Epithelial cell of proximal tubule (primary cell): Measurements from ENCODE around the gene HSF5. TPM values are rescaled to one million over a fixed set of nuclear protein-coding genes. Genes with fewer than 3 reads are reported as not detected.

Experiments used
- DNase-seq: peaks from one replicate; pipeline ENCODE4 v3.0.0-alpha.2; 2011; ENCODE audit warnings: low read depth
- H3K4me3 ChIP-seq: 2 replicates; pipeline ENCODE4 v1.5.1; 2011; ENCODE audit warnings: low read depth, mild to moderate bottlenecking, low read length
- total RNA-seq: library from RNA; depleted of rRNA; stranded (reverse); fragments of >200 nt; gene quantifications from 2 replicates; pipeline ENCODE4 v1.2.3, GENCODE V29; 2015
- TF ChIP-seq, protein P1 (sequence below): conservative IDR thresholded peaks from 2 replicates; pipeline ENCODE4 v1.5.1; 2012; ENCODE audit warnings: low read depth, mild to moderate bottlenecking, low read length

HSF5 gene
- total RNA-seq, 1 donor from 2014 or later, result 0.29 TPM

DNA sequence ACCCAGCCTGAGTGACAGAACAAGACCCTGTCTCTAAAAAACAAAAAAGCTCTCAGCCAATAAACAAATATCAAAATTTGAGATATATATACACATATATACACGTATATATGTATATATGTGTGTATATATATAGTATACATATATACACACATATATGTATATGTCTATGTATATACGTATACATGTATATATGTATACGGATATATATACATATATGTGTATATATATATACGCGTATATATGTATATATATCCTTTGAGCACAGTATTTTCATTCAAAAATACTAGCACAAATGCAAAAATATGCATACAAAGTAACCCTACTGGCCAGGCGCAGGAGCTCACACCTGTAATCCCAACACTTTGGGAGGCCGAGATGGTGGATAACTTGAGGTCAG, 13.2 kb upstream of the HSF5 start:
- no peak for DNase-seq
- TF ChIP-seq, protein P1, sequence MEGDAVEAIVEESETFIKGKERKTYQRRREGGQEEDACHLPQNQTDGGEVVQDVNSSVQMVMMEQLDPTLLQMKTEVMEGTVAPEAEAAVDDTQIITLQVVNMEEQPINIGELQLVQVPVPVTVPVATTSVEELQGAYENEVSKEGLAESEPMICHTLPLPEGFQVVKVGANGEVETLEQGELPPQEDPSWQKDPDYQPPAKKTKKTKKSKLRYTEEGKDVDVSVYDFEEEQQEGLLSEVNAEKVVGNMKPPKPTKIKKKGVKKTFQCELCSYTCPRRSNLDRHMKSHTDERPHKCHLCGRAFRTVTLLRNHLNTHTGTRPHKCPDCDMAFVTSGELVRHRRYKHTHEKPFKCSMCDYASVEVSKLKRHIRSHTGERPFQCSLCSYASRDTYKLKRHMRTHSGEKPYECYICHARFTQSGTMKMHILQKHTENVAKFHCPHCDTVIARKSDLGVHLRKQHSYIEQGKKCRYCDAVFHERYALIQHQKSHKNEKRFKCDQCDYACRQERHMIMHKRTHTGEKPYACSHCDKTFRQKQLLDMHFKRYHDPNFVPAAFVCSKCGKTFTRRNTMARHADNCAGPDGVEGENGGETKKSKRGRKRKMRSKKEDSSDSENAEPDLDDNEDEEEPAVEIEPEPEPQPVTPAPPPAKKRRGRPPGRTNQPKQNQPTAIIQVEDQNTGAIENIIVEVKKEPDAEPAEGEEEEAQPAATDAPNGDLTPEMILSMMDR, result no peak

DNA sequence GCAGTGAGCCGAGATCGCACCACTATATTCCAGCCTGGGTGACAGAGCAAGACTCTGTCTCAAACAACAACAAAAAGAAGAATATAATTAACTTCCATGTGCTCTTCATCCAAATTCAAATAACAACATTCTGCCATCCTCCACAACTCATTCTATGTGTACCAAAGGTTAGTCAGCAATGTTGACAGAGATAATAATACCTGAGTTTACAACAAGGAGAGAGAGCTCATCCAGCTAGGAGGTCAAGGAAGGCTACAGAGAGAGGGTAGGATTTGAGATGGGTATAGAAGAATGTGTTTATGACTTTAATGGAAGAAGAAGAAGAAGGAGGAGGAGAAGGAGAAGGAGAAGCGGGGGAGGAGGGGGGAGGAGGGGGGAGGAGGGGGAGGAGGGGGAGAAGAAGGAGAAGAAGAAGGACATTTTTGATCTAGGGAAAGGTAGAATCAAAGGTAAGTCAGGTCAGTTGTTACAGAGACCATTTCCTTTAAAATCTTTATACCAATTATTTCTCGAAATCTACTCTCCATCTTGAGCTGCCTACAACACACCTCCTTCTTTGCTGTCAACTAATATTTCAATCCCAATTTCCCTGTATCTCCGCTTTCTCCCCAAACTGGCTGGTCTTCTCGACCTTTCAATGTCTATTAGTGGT, 10.1 kb upstream of the HSF5 start:
- no peak overlapping the region for H3K4me3 ChIP-seq
- TF ChIP-seq, protein P1, result no peak
- DNase-seq, result no peak

More for the DNA sequence above, 13.2 kb upstream of the HSF5 start:
- H3K4me3 ChIP-seq, result no peak overlapping the region

DNA sequence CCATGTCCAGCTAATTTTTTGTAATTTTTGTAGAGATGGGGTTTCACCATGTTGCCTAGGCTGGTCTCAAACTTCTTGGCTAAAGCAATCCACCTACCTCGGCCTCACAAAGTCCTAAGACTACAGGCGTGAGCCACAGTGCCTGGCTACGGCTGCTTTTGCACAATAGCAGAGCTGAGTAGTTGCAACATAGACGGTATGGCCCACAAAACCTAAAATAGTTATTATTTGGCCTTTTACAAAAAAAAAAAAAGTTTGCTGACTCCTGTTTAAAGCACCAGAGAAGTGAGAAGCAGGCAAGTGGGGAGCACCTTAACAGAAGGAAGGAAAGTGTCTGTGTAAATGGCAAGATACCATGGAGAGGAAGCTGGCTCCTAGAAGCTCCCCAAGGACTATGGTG, 5.3 kb upstream of the HSF5 start:
- TF ChIP-seq, protein P1, result no peak

DNA sequence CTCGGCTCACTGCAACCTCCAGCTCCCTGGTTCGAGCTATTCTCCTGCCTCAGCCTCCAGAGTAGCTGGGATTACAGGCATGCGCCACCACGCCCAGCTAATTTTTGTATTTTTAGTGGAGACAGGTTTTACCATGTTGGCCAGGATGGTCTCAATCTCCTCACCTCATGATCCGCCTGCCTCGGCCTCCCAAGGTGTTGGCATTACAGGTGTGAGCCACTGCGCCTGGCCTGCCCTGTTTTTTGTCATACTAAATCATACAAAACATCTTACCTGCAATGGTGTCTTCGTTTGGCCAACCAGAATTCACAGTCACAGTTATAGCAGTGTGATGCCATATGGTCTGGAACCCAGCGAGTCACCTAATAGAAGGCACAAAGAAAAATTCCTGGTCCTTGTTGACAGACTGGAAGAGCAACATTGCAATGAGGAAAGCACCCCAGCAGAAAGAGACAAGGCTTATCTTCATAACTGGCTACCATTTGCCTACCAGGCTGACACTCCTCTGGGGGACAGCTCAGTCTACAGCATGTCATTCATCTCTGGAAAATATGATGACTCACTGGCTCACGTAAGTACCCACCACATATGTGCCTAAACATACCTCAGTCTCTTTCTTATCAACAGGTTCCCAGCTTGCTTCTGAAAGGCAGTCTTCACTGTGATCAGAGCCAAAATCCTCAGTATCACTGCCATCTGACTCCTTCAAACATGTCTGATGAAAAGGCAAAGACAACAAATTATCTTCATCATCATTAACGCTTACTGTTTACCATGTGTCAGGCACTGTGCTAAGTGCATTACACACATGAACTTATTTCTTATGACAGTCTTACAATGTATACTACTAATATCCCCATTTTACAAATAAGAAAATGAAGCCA, 4.3 kb upstream of the HSF5 start:
- DNase-seq, result no peak
- H3K4me3 ChIP-seq, result no peak overlapping the region
- TF ChIP-seq, protein P1, result no peak

More for the DNA sequence above, 5.3 kb upstream of the HSF5 start:
- H3K4me3 ChIP-seq, result no peak overlapping the region
- DNase-seq, result no peak

DNA sequence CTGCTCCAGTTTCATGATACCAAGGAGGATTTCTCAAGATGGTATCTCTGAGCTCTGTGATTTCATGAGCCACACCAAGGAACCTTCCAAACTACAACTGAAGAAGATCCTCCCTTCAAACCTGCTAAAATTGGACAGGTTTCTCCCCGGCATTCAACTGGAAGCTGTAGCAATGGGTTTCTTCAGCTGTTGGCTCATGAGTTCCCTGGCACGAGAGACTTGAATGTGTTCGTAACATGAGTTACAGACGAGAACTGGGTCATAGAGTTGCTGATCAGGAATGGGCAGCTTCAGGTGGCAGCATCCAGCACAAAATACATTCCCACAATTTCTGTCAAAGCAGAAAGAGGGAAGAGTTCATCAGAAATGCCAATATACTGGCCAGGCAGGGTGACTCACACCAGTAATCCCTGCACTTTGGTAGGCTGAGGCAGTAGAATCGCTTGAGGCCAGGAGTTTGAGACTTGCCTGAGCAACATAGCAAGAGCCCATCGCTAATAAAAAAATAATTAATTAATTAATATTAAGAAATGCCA, 3.4 kb upstream of the HSF5 start:
- no peak overlapping the region for H3K4me3 ChIP-seq
- TF ChIP-seq, protein P1, result no peak
- no peak for DNase-seq

DNA sequence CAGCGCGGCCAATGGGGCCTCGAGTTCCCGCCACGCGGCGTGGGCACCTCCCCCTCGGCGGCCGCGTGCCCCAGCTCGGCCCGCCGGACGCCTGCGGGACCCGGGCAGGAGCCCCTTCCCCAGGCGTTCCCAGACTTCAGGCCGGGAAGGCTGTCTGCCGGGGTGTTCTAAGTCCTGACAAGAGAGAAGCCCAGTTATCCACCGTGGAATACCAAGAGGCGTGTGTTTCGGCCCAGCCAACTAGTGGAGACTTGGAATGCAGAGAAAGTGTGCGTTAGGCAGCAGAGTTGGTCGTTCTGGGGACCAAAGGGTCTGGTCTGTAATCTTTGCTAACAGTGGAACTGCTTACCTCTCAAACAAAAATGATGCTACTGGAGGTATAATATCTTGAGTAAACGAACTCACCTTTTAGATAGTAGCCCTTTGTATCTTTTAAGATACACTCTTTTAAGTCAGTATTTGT, 251 bp upstream of the HSF5 start:
- DNase-seq, result no peak
- no peak overlapping the region for H3K4me3 ChIP-seq

More for the DNA sequence above, 251 bp upstream of the HSF5 start:
- TF ChIP-seq, protein P1, result no peak
